ENCODE results near the gene EFNB1. TPM values are rescaled to one million over a fixed set of nuclear protein-coding genes. Genes with fewer than 3 reads are reported as not detected.
"Not testable (repeated sequence)": the region's sequence is repeated elsewhere in the genome, so short reads cannot be mapped to it uniquely, and the experiment has no call there.

The EFNB1 gene
- polyA plus RNA-seq, 1 donor (not counting 4 experiments of a cell fraction or from before 2014, with no cell fraction given): 90.3 TPM

DNA sequence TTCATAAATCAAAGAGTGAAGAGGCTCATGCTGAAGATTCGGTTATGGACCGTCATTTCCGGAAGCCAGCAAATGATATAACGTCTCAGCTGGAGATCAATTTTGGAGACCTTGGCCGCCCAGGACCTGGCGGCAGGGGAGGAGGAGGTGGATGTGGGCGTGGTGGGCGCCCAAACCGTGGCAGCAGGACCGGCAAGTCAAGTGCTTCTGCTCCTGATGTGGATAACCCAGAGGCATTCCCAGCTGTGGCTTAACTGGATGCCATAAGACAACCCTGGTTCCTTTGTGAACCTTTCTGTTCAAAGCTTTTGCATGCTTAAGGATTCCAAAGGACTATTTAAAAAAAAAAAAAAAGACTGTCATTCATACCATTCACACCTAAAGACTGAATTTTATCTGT, 44.0 kb upstream of the EFNB1 start:
- Histone ChIP-seq H3K9me1 (ENCODE audit: control insufficient read depth, extremely low read depth, insufficient read depth, low read length) (no peaks in the 10 kb centered on the region), H3K9ac (ENCODE audit: control insufficient read depth, extremely low read depth, insufficient read depth, low read length) (no peak overlapping the region), H3K4me2 (ENCODE audit: control insufficient read depth, extremely low read depth, insufficient read depth, low read depth, low read length) (no peak overlapping the region), H3K79me2 (ENCODE audit: control insufficient read depth, insufficient read depth, low read length) (no peaks in the 10 kb centered on the region), H3K4me3 (ENCODE audit: control insufficient read depth in 2 of 3, extremely low read depth in 1 of 3, insufficient read depth in 2 of 3, low read depth in 1 of 3, low read length in 3 of 3) (no peak overlapping the region), H4K20me1 (ENCODE audit: control insufficient read depth, extremely low read depth, insufficient read depth, low read length) (no peaks in the 10 kb centered on the region), H2AFZ (ENCODE audit: control insufficient read depth, low read length) (no peak overlapping the region), H3K36me3 (ENCODE audit: control insufficient read depth in 2 of 2, extremely low read depth in 1 of 2, insufficient read depth in 2 of 2, low read length in 2 of 2) (no peaks in the 10 kb centered on the region), H3K4me1 (ENCODE audit: control insufficient read depth, extremely low read depth, insufficient read depth, low read length) (no peaks in the 10 kb centered on the region), H3K27ac (ENCODE audit: control insufficient read depth, insufficient read depth, low read length) (no peak overlapping the region), H3K9me3 (ENCODE audit: control insufficient read depth, low read depth, low read length) (no peaks in the 10 kb centered on the region), H3K27me3 (ENCODE audit: control insufficient read depth, extremely low read depth, insufficient read depth, low read length) (peaks cover 3% of the 10 kb centered on the region)
- DNase-seq (ENCODE audit: low read depth, low spot score): no peak
- dilution Hi-C loops (cut with MboI; ENCODE audit: extremely low pct_ligation_motif_present, low sequenced_read_pairs): no loop called here
- no peak for FAIRE-seq
- TF ChIP-seq EZH2 (IDR thresholded peaks at IDR 0.05; ENCODE audit: low read length): no peak
- TF ChIP-seq, protein P1, sequence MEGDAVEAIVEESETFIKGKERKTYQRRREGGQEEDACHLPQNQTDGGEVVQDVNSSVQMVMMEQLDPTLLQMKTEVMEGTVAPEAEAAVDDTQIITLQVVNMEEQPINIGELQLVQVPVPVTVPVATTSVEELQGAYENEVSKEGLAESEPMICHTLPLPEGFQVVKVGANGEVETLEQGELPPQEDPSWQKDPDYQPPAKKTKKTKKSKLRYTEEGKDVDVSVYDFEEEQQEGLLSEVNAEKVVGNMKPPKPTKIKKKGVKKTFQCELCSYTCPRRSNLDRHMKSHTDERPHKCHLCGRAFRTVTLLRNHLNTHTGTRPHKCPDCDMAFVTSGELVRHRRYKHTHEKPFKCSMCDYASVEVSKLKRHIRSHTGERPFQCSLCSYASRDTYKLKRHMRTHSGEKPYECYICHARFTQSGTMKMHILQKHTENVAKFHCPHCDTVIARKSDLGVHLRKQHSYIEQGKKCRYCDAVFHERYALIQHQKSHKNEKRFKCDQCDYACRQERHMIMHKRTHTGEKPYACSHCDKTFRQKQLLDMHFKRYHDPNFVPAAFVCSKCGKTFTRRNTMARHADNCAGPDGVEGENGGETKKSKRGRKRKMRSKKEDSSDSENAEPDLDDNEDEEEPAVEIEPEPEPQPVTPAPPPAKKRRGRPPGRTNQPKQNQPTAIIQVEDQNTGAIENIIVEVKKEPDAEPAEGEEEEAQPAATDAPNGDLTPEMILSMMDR (optimal IDR thresholded peaks at IDR 0.05 in 1 of 3, IDR thresholded peaks at IDR 0.05 in 1 of 3, conservative IDR thresholded peaks at IDR 0.05 in 1 of 3; ENCODE audit: extremely low read depth in 1 of 3, insufficient read depth in 2 of 3, low read length in 3 of 3): no peak

DNA sequence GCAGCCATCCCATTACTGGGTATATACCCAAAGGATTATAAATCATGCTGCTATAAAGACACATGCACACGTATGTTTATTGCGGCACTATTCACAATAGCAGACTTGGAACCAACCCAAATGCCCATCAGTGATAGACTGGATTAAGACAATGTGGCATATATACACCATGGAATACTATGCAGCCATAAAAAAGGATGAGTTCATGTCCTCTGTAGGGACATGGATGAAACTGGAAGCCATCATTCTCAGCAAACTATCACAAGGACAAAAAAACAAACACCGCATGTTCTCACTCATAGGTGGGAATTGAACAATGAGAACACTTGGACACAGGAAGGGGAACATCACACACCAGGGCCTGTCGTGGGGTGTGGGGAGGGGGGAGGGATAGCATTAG, 42.2 kb upstream of the EFNB1 start:
- H4K20me1 ChIP-seq (ENCODE audit: control insufficient read depth, extremely low read depth, insufficient read depth, low read length); H3K9me3 ChIP-seq (ENCODE audit: control insufficient read depth, low read depth, low read length); FAIRE-seq; H3K4me3 ChIP-seq (ENCODE audit: control insufficient read depth in 2 of 3, extremely low read depth in 1 of 3, insufficient read depth in 2 of 3, low read depth in 1 of 3, low read length in 3 of 3); dilution Hi-C loops (cut with MboI; ENCODE audit: extremely low pct_ligation_motif_present, low sequenced_read_pairs); H3K27me3 ChIP-seq (ENCODE audit: control insufficient read depth, extremely low read depth, insufficient read depth, low read length); DNase-seq (ENCODE audit: low read depth, low spot score); H3K4me1 ChIP-seq (ENCODE audit: control insufficient read depth, extremely low read depth, insufficient read depth, low read length); H2AFZ ChIP-seq (ENCODE audit: control insufficient read depth, low read length); H3K27ac ChIP-seq (ENCODE audit: control insufficient read depth, insufficient read depth, low read length); H3K4me2 ChIP-seq (ENCODE audit: control insufficient read depth, extremely low read depth, insufficient read depth, low read depth, low read length); H3K9ac ChIP-seq (ENCODE audit: control insufficient read depth, extremely low read depth, insufficient read depth, low read length); H3K79me2 ChIP-seq (ENCODE audit: control insufficient read depth, insufficient read depth, low read length); H3K36me3 ChIP-seq (ENCODE audit: control insufficient read depth in 2 of 2, extremely low read depth in 1 of 2, insufficient read depth in 2 of 2, low read length in 2 of 2); H3K9me1 ChIP-seq (ENCODE audit: control insufficient read depth, extremely low read depth, insufficient read depth, low read length): not testable (repeated sequence)

DNA sequence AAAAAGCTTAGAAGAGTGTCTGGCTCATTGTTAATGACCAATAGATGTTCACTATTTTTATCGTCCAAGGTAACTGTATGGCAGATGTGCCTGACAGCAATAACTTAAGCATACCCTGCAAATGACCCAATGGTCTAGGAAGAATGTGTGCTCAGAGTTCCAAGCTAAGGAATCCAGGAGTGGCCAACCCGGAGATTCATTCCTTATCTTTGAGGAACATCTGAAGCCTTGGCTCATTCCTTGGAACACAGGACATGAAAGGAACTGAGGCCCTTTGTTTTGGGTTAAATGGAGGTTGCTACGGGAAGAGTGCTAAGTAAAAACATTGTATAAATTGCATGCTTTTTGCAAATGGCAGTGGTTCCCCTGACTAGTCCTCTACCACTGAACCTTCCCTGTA, 38.9 kb upstream of the EFNB1 start:
- no peaks in the 10 kb centered on the region for H3K9me1 ChIP-seq (ENCODE audit: control insufficient read depth, extremely low read depth, insufficient read depth, low read length)
- H3K4me1 ChIP-seq (ENCODE audit: control insufficient read depth, extremely low read depth, insufficient read depth, low read length): no peaks in the 10 kb centered on the region
- H2AFZ ChIP-seq (ENCODE audit: control insufficient read depth, low read length): no peak overlapping the region
- no peak overlapping the region for H3K9ac ChIP-seq (ENCODE audit: control insufficient read depth, extremely low read depth, insufficient read depth, low read length)
- H3K4me2 ChIP-seq (ENCODE audit: control insufficient read depth, extremely low read depth, insufficient read depth, low read depth, low read length): no peak overlapping the region
- H3K4me3 ChIP-seq (ENCODE audit: control insufficient read depth in 2 of 3, extremely low read depth in 1 of 3, insufficient read depth in 2 of 3, low read depth in 1 of 3, low read length in 3 of 3): no peak overlapping the region
- FAIRE-seq: no peak
- H3K27me3 ChIP-seq (ENCODE audit: control insufficient read depth, extremely low read depth, insufficient read depth, low read length): no peaks in the 10 kb centered on the region
- H3K79me2 ChIP-seq (ENCODE audit: control insufficient read depth, insufficient read depth, low read length): no peaks in the 10 kb centered on the region
- no peaks in the 10 kb centered on the region for H3K9me3 ChIP-seq (ENCODE audit: control insufficient read depth, low read depth, low read length)
- TF ChIP-seq EZH2 (IDR thresholded peaks at IDR 0.05; ENCODE audit: low read length): no peak
- TF ChIP-seq, protein P1 (optimal IDR thresholded peaks at IDR 0.05 in 1 of 3, IDR thresholded peaks at IDR 0.05 in 1 of 3, conservative IDR thresholded peaks at IDR 0.05 in 1 of 3; ENCODE audit: extremely low read depth in 1 of 3, insufficient read depth in 2 of 3, low read length in 3 of 3): no peak
- no peak overlapping the region for H3K27ac ChIP-seq (ENCODE audit: control insufficient read depth, insufficient read depth, low read length)
- DNase-seq (ENCODE audit: low read depth, low spot score): no peak
- H3K36me3 ChIP-seq (ENCODE audit: control insufficient read depth in 2 of 2, extremely low read depth in 1 of 2, insufficient read depth in 2 of 2, low read length in 2 of 2): no peaks in the 10 kb centered on the region
- dilution Hi-C loops (cut with MboI; ENCODE audit: extremely low pct_ligation_motif_present, low sequenced_read_pairs): no loop called here
- no peaks in the 10 kb centered on the region for H4K20me1 ChIP-seq (ENCODE audit: control insufficient read depth, extremely low read depth, insufficient read depth, low read length)
